ENCODE measurements around the gene ARHGAP32.

DNA sequence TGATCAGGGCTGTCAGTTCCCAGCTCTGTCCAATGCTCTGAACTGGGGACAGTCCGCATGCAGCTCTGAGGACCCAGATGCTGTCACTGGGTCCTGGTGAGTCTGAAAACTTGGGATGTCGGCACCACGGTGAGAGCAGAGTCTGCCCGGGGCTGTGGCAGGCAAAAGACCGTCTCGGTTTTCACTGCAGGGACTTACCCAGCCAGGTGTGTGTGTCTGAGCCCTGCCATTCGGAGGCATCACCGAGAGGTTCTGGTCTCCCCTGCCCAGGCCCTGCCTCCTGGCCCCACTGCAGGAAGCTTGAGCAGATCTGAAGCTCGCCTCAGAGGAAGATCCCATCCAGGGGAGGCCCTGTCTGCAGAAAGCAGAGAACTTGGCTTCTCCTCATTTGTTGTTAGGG lies 254.6 kb downstream of the ARHGAP32 start:
- TF ChIP-seq POLR2A (IDR thresholded peaks at IDR 0.05; ENCODE audit: low read depth, low read length) (no peak), POU2F2 (IDR thresholded peaks at IDR 0.05; ENCODE audit: low read depth, low read length) (no peak)
